Lung (tissue), 12 donors: ENCODE results near the gene RXRB. TPM values are rescaled to one million over a fixed set of nuclear protein-coding genes. Genes with fewer than 3 reads are reported as not detected.
"Not testable (repeated sequence)": the region's sequence is repeated elsewhere in the genome, so short reads cannot be mapped to it uniquely, and the experiment has no call there.

Experiments used
- ATAC-seq: fragments of 200-7000 bp; cut with Tn5 transposase; one replicate; pipeline ENCODE4 v1.9.1; 2020; ENCODE audit warnings: moderate number of reproducible peaks; ENCODE audit not compliant: insufficient read depth, low FRiP score
- DNase-seq, 3 donors: peaks; one replicate each; pipeline ENCODE4 v3.0.0-alpha.2; 2013 to 2017
- H3K27ac ChIP-seq, 2 donors: one replicate each; pipeline ENCODE4 v1.5.1; 2013; ENCODE audit warnings: mild to moderate bottlenecking in 2 of 2, moderate library complexity in 2 of 2, control low read depth in 1 of 2, inconsistent platforms in 1 of 2, low read depth in 1 of 2, low read length in 1 of 2
- H3K27me3 ChIP-seq, 3 donors: one replicate each; pipeline ENCODE4 v1.5.1; 2013; ENCODE audit warnings: low read length in 2 of 3; ENCODE audit not compliant: control insufficient read depth in 3 of 3, insufficient read depth in 3 of 3
- H3K36me3 ChIP-seq, 4 donors: one replicate each; pipeline ENCODE4 v1.5.1; 2013; ENCODE audit warnings: low read length in 4 of 4, mild to moderate bottlenecking in 1 of 4, moderate library complexity in 1 of 4; ENCODE audit not compliant: control insufficient read depth in 4 of 4, insufficient read depth in 4 of 4
- H3K4me1 ChIP-seq, 5 donors: one replicate each; pipeline ENCODE4 v1.5.1; 2013; ENCODE audit warnings: low read length in 5 of 5, mild to moderate bottlenecking in 2 of 5, moderate library complexity in 1 of 5; ENCODE audit not compliant: control insufficient read depth in 5 of 5, insufficient read depth in 5 of 5
- H3K4me3 ChIP-seq: one replicate; pipeline ENCODE4 v1.5.1; 2013; ENCODE audit warnings: mild to moderate bottlenecking, control low read depth, moderate library complexity
- H3K9ac ChIP-seq, 2 donors: one replicate each; pipeline ENCODE4 v1.5.1; 2013; ENCODE audit warnings: low read length in 2 of 2, control low read depth in 1 of 2; ENCODE audit not compliant: insufficient read depth in 1 of 2
- H3K9me3 ChIP-seq, 4 donors: one replicate each; pipeline ENCODE4 v1.5.1; 2013; ENCODE audit warnings: low read length in 3 of 4, mild to moderate bottlenecking in 1 of 4, moderate library complexity in 1 of 4; ENCODE audit not compliant: control insufficient read depth in 4 of 4, insufficient read depth in 3 of 4
- WGBS, 2 donors: extraction: QIAGEN DNeasy Blood & Tissue Kit; methylation state at CpG; one replicate each; pipeline ENCODE4 v1.1.7; 2013; 5-methylcytosine and 5-hydroxymethylcytosine counted together
- polyA plus RNA-seq, 2 donors: library from polyadenylated mRNA; stranded (reverse); fragments of 200-250 nt; gene quantifications; one replicate each; pipeline ENCODE4 v1.2.1, GENCODE V29; 2013
- total RNA-seq, 2 donors: library from RNA; depleted of rRNA in 1 of 2; stranded (reverse); fragments of >200 nt in 1 of 2; gene quantifications; one replicate each; pipeline ENCODE4 v1.2.1, GENCODE V29; 2014 to 2021
- TF ChIP-seq, protein P1 (sequence below): IDR thresholded peaks from 2 replicates; pipeline ENCODE4 v1.5.1; 2012; ENCODE audit warnings: mild to moderate bottlenecking; ENCODE audit errors: control extremely low read depth, extremely low read depth
- donor health status: control.
- donor health status: control.
- donor health status: Bipolar disorder and iron deficiency.
- donor health status: healthy.
- donor health status: DM: yes; HTN: yes; CAD: no.

Gene RXRB
- total and polyA plus RNA-seq, 4 donors = 27.4 to 38.7 (median 31.1) TPM

DNA sequence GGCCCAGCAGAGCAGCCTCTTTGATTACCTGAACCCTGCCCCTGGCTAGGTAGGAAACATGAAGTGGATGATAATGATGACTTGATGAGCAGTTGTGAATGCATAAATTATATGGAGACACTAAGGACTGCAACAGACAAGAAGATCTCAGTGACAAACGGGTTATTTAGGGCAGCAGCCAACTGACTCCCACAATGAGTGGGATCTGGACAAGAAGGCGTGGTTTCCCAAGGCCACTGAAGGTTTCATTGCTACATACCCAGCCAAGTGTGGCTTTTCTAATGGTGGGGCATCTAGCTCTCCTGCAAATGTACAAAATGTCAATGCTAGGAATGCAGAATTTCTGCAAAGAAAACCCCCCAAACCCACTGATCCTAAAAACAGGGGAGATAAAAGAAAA, 37.3 kb upstream of the RXRB start:
- DNase-seq = no peak
- H3K4me3 ChIP-seq = no peak overlapping the region
- no peak for ATAC-seq
- no peaks in the 10 kb centered on the region for H3K9me3 ChIP-seq
- 73 to 84% methylated on average over 2 of the region's 2 CpGs for WGBS, 2 donors
- H3K27me3 ChIP-seq = peaks cover 0 to 5% (median 0%) of the 10 kb centered on the region in 3 donors
- no peaks in the 10 kb centered on the region for H3K36me3 ChIP-seq
- no peak overlapping the region for H3K27ac ChIP-seq
- no peak overlapping the region for H3K9ac ChIP-seq
- no peaks in the 10 kb centered on the region for H3K4me1 ChIP-seq
- TF ChIP-seq, protein P1, sequence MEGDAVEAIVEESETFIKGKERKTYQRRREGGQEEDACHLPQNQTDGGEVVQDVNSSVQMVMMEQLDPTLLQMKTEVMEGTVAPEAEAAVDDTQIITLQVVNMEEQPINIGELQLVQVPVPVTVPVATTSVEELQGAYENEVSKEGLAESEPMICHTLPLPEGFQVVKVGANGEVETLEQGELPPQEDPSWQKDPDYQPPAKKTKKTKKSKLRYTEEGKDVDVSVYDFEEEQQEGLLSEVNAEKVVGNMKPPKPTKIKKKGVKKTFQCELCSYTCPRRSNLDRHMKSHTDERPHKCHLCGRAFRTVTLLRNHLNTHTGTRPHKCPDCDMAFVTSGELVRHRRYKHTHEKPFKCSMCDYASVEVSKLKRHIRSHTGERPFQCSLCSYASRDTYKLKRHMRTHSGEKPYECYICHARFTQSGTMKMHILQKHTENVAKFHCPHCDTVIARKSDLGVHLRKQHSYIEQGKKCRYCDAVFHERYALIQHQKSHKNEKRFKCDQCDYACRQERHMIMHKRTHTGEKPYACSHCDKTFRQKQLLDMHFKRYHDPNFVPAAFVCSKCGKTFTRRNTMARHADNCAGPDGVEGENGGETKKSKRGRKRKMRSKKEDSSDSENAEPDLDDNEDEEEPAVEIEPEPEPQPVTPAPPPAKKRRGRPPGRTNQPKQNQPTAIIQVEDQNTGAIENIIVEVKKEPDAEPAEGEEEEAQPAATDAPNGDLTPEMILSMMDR = no peak

DNA sequence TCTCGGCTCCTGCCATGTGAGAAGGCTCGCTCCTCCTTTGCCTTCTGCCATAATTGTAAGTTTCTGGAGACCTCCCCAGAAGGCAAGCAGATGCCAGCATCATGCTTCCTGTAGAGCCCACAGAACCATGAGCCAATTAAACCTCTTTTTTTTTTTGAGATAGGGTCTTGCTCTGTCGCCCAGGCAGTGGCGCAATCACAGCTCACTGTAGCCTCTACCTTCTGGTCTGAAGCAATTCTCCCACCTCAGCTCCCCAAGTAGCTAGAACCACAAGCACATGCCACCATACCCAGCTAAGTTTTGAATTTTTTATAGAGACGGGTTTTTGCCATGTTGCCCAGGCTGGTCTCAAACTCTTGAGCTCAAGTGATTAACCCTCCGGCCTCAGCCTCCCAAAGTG, 36.4 kb upstream of the RXRB start:
- 85% methylated on average over 6 of the region's 6 CpGs for WGBS, 2 donors
- DNase-seq = no peak
- no peak overlapping the region for H3K9ac ChIP-seq
- H3K4me3 ChIP-seq = no peak overlapping the region
- ATAC-seq = no peak
- no peaks in the 10 kb centered on the region for H3K4me1 ChIP-seq
- H3K9me3 ChIP-seq = no peaks in the 10 kb centered on the region
- H3K27me3 ChIP-seq = peaks cover 0 to 3% (median 0%) of the 10 kb centered on the region in 3 donors
- no peaks in the 10 kb centered on the region for H3K36me3 ChIP-seq
- H3K27ac ChIP-seq = no peak overlapping the region
- TF ChIP-seq, protein P1 = no peak

DNA sequence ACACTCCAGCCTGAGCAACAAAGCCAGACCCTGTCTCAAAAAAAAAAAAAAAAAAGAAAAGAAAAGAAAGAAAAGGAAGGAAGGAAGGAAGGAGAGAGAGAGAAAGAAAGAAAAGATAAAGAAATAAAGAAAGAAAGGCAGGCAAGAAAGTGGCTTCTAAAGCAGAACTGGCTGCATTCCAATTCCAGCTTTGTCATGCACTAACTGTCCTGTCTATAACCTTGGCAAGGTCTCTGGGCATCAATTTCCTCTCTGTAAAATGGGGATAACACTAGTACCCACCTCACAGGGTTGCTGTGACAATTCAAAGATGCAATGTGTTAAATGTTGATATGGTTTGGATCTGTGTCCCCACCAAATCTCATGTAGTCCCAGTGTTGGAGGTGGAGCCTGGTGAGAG, 35.9 kb upstream of the RXRB start:
- no peaks in the 10 kb centered on the region for H3K4me1 ChIP-seq
- DNase-seq (no peak), ATAC-seq (no peak)
- no peaks in the 10 kb centered on the region for H3K36me3 ChIP-seq
- H3K27ac ChIP-seq = no peak overlapping the region
- no peak overlapping the region for H3K4me3 ChIP-seq
- H3K27me3 ChIP-seq = peaks cover 0 to 3% (median 0%) of the 10 kb centered on the region in 3 donors
- no peak overlapping the region for H3K9ac ChIP-seq
- TF ChIP-seq, protein P1 = no peak
- H3K9me3 ChIP-seq = no peaks in the 10 kb centered on the region

DNA sequence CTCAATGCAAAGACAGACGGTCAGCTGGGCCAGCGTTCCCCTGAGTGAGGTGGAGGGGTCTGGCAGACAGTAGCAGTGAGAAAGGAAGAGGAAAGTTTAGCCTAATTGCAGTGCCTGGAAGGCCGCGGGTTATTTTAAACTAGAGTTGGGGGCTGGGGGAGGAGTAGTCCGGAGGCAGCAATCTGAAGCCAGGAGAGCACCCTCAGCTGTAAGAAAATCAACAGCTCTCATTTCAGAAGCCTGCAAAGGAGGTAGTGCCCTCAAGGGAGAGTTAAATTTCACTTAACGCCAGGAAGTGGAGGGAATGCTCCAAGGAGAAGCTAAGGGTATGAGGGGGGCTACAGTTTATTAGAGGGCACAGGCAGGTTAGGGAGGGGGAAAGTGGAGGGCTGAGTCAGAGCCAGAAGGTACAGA, 34.8 kb upstream of the RXRB start:
- no peak for ATAC-seq
- no peak overlapping the region for H3K9ac ChIP-seq
- WGBS, 2 donors = 35 to 45% methylated on average over 6 of the region's 6 CpGs

DNA sequence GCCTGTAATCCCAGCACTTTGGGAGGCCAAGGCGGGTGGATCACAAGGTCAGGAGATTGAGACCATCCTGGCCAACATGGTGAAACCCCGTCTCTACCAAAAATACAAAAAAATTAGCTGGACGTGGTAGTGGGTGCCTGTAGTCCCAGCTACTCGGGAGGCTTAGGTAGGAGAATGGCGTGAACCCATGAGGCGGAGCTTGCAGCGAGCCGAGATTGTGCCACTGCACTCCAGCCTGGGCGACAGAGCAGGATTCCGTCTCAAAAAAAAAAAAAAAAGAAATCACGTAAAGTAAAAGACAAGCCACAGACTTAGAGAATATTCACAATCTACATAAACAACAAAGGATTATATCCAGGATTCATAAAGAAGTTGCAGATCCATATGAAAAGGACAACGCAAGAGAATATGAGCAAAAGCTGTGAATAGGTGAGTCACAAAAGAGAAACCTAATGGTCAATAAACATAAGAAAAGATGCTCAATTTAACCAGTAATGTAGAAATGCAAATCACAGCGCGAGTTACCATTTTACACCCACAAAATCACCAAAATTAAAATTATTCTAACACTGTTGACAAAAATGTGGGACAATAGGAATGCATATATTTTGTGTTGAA, 26.1 kb upstream of the RXRB start:
- not testable (repeated sequence) for H3K36me3 ChIP-seq, H3K27ac ChIP-seq, H3K4me3 ChIP-seq, H3K9ac ChIP-seq, DNase-seq, H3K4me1 ChIP-seq, H3K9me3 ChIP-seq, ATAC-seq, H3K27me3 ChIP-seq
- 53 to 60% methylated on average over 14 of the region's 14 CpGs for WGBS, 2 donors

More for the DNA sequence above, 34.8 kb upstream of the RXRB start:
- Histone ChIP-seq H3K27me3 (peaks cover 0 to 3% (median 0%) of the 10 kb centered on the region in 3 donors), H3K4me1 (peaks cover 0 to 4% (median 0%) of the 10 kb centered on the region in 5 donors), H3K9me3 (no peaks in the 10 kb centered on the region), H3K36me3 (no peaks in the 10 kb centered on the region), H3K4me3 (no peak overlapping the region), H3K27ac (no peak overlapping the region)
- TF ChIP-seq, protein P1 = no peak
- peak; percentile 24 to 65 (median 24) for DNase-seq
